Measurements from ENCODE around the gene ZNF28. TPM values are rescaled to one million over a fixed set of nuclear protein-coding genes. Genes with fewer than 3 reads are reported as not detected.
"Not testable (repeated sequence)": the region's sequence is repeated elsewhere in the genome, so short reads cannot be mapped to it uniquely, and the experiment has no call there.

The ZNF28 gene
- total and polyA plus RNA-seq, 10 of the 15 experiments (the other 5 are each of a cell fraction or from before 2014, with no cell fraction given): 5.9 to 31.1 (median 15.3) TPM

- FAIRE-seq (no peak), ATAC-seq (no peak), DNase-seq (ENCODE audit: low read depth, low spot score) (no peak)
- ChIA-PET SMC1A (ENCODE audit: uncharacterized antibody, unreplicated experiment) (no interaction called here), RAD21 (ENCODE audit: unreplicated experiment) (no interaction called here), POLR2A (no interaction called here), CTCF (no interaction called here)
- intact Hi-C loops (cut with micrococcal nuclease; ENCODE audit: unreplicated experiment) (no loop called here), in situ Hi-C loops (cut with MboI) (no loop called here)
- H3K79me2 ChIP-seq (ENCODE audit: control insufficient read depth, insufficient read depth, low read length): no peaks in the 10 kb centered on the region
- H3K4me2 ChIP-seq (ENCODE audit: control insufficient read depth, insufficient read depth): no peak overlapping the region
- no peak overlapping the region for H3K27ac ChIP-seq (ENCODE audit: control insufficient read depth, insufficient read depth)
- H3K9ac ChIP-seq (ENCODE audit: control insufficient read depth, insufficient read depth, low read length): no peak overlapping the region
- 94% methylated on average over 13 of the region's 32 CpGs for WGBS (ENCODE audit: insufficient coverage, insufficient replicate concordance, low lambda C conversion rate, missing lambda C conversion rate)
- no TSS peak for BruUV-seq (replicated peaks)
- H3K27me3 ChIP-seq (replicated peaks in 1 of 2; ENCODE audit: control insufficient read depth in 2 of 2, insufficient read depth in 2 of 2, low read length in 1 of 2): no peaks in the 10 kb centered on the region
- no peaks in the 10 kb centered on the region for H4K20me1 ChIP-seq (ENCODE audit: control insufficient read depth, insufficient read depth)
- H3K9me3 ChIP-seq (replicated peaks; ENCODE audit: control insufficient read depth, insufficient read depth, low read length): peaks cover 9% of the 10 kb centered on the region; the same call in 2 of the 3 replicates
- no peaks in the 10 kb centered on the region for H3K4me1 ChIP-seq (ENCODE audit: control insufficient read depth, insufficient read depth, low read length)
- no peak for TF ChIP-seq BCL3 (IDR thresholded peaks at IDR 0.05; ENCODE audit: borderline replicate concordance, insufficient read depth, low read depth, low read length, poor library complexity, severe bottlenecking)
- TF ChIP-seq CHD2 (IDR thresholded peaks at IDR 0.05; ENCODE audit: borderline replicate concordance, low read depth, low read length): no peak
- no peak for TF ChIP-seq SMAD1 (IDR thresholded peaks at IDR 0.05; ENCODE audit: low read depth, partially characterized antibody)
- no peak for TF ChIP-seq POLR2A (IDR thresholded peaks at IDR 0.05; ENCODE audit: low read depth, low read length)
- no peak for TF ChIP-seq NFIC (IDR thresholded peaks at IDR 0.05; ENCODE audit: low read depth, low read length)
- no peak for TF ChIP-seq SREBF1 (IDR thresholded peaks at IDR 0.05; ENCODE audit: low read length)
- no peak overlapping the region for H3K4me3 ChIP-seq
- H3K36me3 ChIP-seq (ENCODE audit: control insufficient read depth in 2 of 2, insufficient read depth in 2 of 2, low read length in 1 of 2): peaks cover 0 to 2% of the 10 kb centered on the region in 2 experiments; a peak in 3 of 4 replicates
- H2AFZ ChIP-seq (ENCODE audit: control insufficient read depth, low read depth, low read length): no peak overlapping the region
Observed at GRCh38 chr19:52809801-52810200, 11.6 kb downstream of the ZNF28 start.

- peaks cover 36% of the 10 kb centered on the region for H3K9me3 ChIP-seq (replicated peaks; ENCODE audit: control insufficient read depth, insufficient read depth, low read length)
- H3K4me2 ChIP-seq (ENCODE audit: control insufficient read depth, insufficient read depth); ATAC-seq; RAD21 ChIA-PET (ENCODE audit: unreplicated experiment); DNase-seq (ENCODE audit: low read depth, low spot score); in situ Hi-C loops (cut with MboI); intact Hi-C loops (cut with micrococcal nuclease; ENCODE audit: unreplicated experiment); H3K27ac ChIP-seq (ENCODE audit: control insufficient read depth, insufficient read depth); H3K36me3 ChIP-seq (ENCODE audit: control insufficient read depth in 2 of 2, insufficient read depth in 2 of 2, low read length in 1 of 2); H2AFZ ChIP-seq (ENCODE audit: control insufficient read depth, low read depth, low read length); POLR2A ChIA-PET; H3K27me3 ChIP-seq (replicated peaks in 1 of 2; ENCODE audit: control insufficient read depth in 2 of 2, insufficient read depth in 2 of 2, low read length in 1 of 2); H3K4me1 ChIP-seq (ENCODE audit: control insufficient read depth, insufficient read depth, low read length); CTCF ChIA-PET; H3K4me3 ChIP-seq; H3K9ac ChIP-seq (ENCODE audit: control insufficient read depth, insufficient read depth, low read length); H3K79me2 ChIP-seq (ENCODE audit: control insufficient read depth, insufficient read depth, low read length); FAIRE-seq; H4K20me1 ChIP-seq (ENCODE audit: control insufficient read depth, insufficient read depth); SMC1A ChIA-PET (ENCODE audit: uncharacterized antibody, unreplicated experiment): not testable (repeated sequence)
- 97% methylated on average over 9 of the region's 9 CpGs for WGBS (ENCODE audit: insufficient coverage, insufficient replicate concordance, low lambda C conversion rate, missing lambda C conversion rate)
- TSS peak; percentile 40 for BruUV-seq (replicated peaks)
Observed at GRCh38 chr19:52799950-52800640, 21.3 kb downstream of the ZNF28 start.
